SK-N-SH (cell line): Measurements from ENCODE around the gene ERN1. TPM values are rescaled to one million over a fixed set of nuclear protein-coding genes. Genes with fewer than 3 reads are reported as not detected.
A peak's percentile ranks its signal among the peaks of the same experiment; 100 is the strongest.

Experiments
- CTCF ChIA-PET: fragments of 300-600, 350-600 bp; formaldehyde crosslinking; extraction: SDS; loops from one replicate; lab custom pipeline; 2021; lab: Yijun Ruan, JAX
- POLR2A ChIA-PET: fragments of 350-600 bp; sonication (Branson Sonifier 250); formaldehyde crosslinking; extraction: SDS; loops from one replicate; lab custom pipeline; 2020; ENCODE audit warnings: antibody characterized with exemption, inconsistent platforms; lab: Yijun Ruan, JAX
- DNase-seq: peaks from one replicate; pipeline ENCODE4 v3.0.0; 2012
- H2AFZ ChIP-seq: fragments of 200-600 bp; sonication (generic); 2 replicates; pipeline ENCODE4 v1.8.1; 2016; ENCODE audit warnings: antibody characterized with exemption, mild to moderate bottlenecking, low read depth
- H3F3A ChIP-seq: fragments of 200-600 bp; sonication (generic); replicated peaks from 2 replicates; pipeline ENCODE3; 2016; ENCODE audit warnings: antibody characterized with exemption, mild to moderate bottlenecking; ENCODE audit not compliant: insufficient read depth
- H3K27ac ChIP-seq, 2 experiments: fragments of 200-500 bp in 1 of 2; fragments of 200-600 bp in 1 of 2; sonication (Bioruptor generic) in 1 of 2; sonication (generic), shearing (Covaris generic) in 1 of 2; 2 replicates each; pipeline versions ENCODE4 v1.5.1 to v1.6.1; 2014 to 2016; ENCODE audit warnings: low read depth in 2 of 2, inconsistent platforms in 1 of 2, low read length in 1 of 2, mild to moderate bottlenecking in 1 of 2, mixed read lengths in 1 of 2
- H3K27me3 ChIP-seq: fragments of 200-600 bp; sonication (generic), shearing (Covaris generic); 2 replicates; pipeline ENCODE4 v1.6.1; 2016; ENCODE audit warnings: mixed run types; ENCODE audit not compliant: insufficient read depth
- H3K36me3 ChIP-seq, 2 experiments: fragments of 200-500 bp in 1 of 2; fragments of 200-600 bp in 1 of 2; sonication (Bioruptor generic) in 1 of 2; sonication (generic) in 1 of 2; replicated peaks in 1 of 2; 2 replicates each; pipeline versions ENCODE3 to v1.5.1; 2014 to 2016; ENCODE audit warnings: low read length in 1 of 2, mild to moderate bottlenecking in 1 of 2; ENCODE audit not compliant: insufficient read depth in 2 of 2, control insufficient read depth in 1 of 2
- H3K4me1 ChIP-seq, 2 experiments: fragments of 200-500 bp in 1 of 2; fragments of 200-600 bp in 1 of 2; sonication (Bioruptor generic) in 1 of 2; sonication (generic), shearing (Covaris generic) in 1 of 2; 2 replicates each; pipeline versions ENCODE4 v1.5.1 to v1.6.1; 2014 to 2016; ENCODE audit warnings: low read depth in 1 of 2, low read length in 1 of 2, mixed run types in 1 of 2; ENCODE audit not compliant: insufficient read depth in 2 of 2, control insufficient read depth in 1 of 2
- H3K4me2 ChIP-seq: fragments of 200-600 bp; sonication (generic), shearing (Covaris generic); 2 replicates; pipeline ENCODE4 v1.6.1; 2017; ENCODE audit warnings: mixed run types
- H3K4me3 ChIP-seq, 2 experiments: fragments of 200-500 bp in 1 of 2; fragments of 200-600 bp in 1 of 2; sonication (Bioruptor generic) in 1 of 2; sonication (generic), shearing (Covaris generic) in 1 of 2; 2 replicates each; pipeline versions ENCODE4 v1.5.1 to v1.8.1; 2014 to 2016; ENCODE audit warnings: low read depth in 2 of 2, inconsistent platforms in 1 of 2, low read length in 1 of 2, mild to moderate bottlenecking in 1 of 2, mixed read lengths in 1 of 2, moderate library complexity in 1 of 2
- H3K79me2 ChIP-seq: fragments of 200-600 bp; sonication (generic); 2 replicates; pipeline ENCODE4 v1.8.1; 2017; ENCODE audit warnings: mild to moderate bottlenecking; ENCODE audit not compliant: insufficient read depth
- H3K9ac ChIP-seq: fragments of 200-600 bp; sonication (generic); 2 replicates; pipeline ENCODE4 v1.6.1; 2017; ENCODE audit warnings: mixed run types
- H3K9me2 ChIP-seq: fragments of 200-600 bp; sonication (generic); 2 replicates; pipeline ENCODE4 v1.6.1; 2017; ENCODE audit warnings: mixed run types
- H3K9me3 ChIP-seq: fragments of 200-600 bp; sonication (generic); 2 replicates; pipeline ENCODE4 v1.6.1; 2017; ENCODE audit warnings: mixed run types, mild to moderate bottlenecking, moderate library complexity
- H4K20me1 ChIP-seq: fragments of 200-600 bp; sonication (generic); 2 replicates; pipeline ENCODE4 v1.6.1; 2017; ENCODE audit warnings: mild to moderate bottlenecking, mixed run types; ENCODE audit not compliant: insufficient read depth
- CHD2 ChIP-seq: fragments of 150-350 bp; IDR thresholded peaks from 2 replicates; pipeline ENCODE4 v1.6.1; 2018; ENCODE audit warnings: low read length; ENCODE audit not compliant: partially characterized antibody
- ELF1 ChIP-seq: IDR thresholded peaks from 2 replicates; pipeline ENCODE4 v1.4.0; 2012
- FOSL2 ChIP-seq: IDR thresholded peaks from 2 replicates; pipeline ENCODE4 v1.4.0; 2012; ENCODE audit warnings: low read depth, mild to moderate bottlenecking, moderate library complexity, borderline replicate concordance
- FOXJ3 ChIP-seq: sonication (generic); formaldehyde crosslinking; IDR thresholded peaks from 2 replicates; pipeline ENCODE4 v1.5.1; 2020; ENCODE audit warnings: mild to moderate bottlenecking, missing genetic modification reagents
- GATA2 ChIP-seq: sonication (generic); formaldehyde crosslinking; IDR thresholded peaks from 2 replicates; pipeline ENCODE4 v1.5.0; 2020; ENCODE audit warnings: mild to moderate bottlenecking, missing genetic modification reagents
- JUND ChIP-seq: IDR thresholded peaks from 2 replicates; pipeline ENCODE4 v1.4.0; 2012
- MXI1 ChIP-seq: IDR thresholded peaks from 2 replicates; pipeline ENCODE4 v1.6.1; 2012; ENCODE audit warnings: mild to moderate bottlenecking, low read depth, low read length, improper control_type of control experiment
- NFIC ChIP-seq: IDR thresholded peaks from 2 replicates; pipeline ENCODE4 v1.4.0; 2012; ENCODE audit warnings: borderline replicate concordance
- RFX5 ChIP-seq: IDR thresholded peaks from 2 replicates; pipeline ENCODE4 v1.6.1; 2012; ENCODE audit warnings: mild to moderate bottlenecking, improper control_type of control experiment, low read length
- SIN3A ChIP-seq: IDR thresholded peaks from 2 replicates; pipeline ENCODE4 v1.6.1; 2012; ENCODE audit warnings: low read depth, mild to moderate bottlenecking, low read length, moderate library complexity, borderline replicate concordance
- TAF1 ChIP-seq: IDR thresholded peaks from 2 replicates; pipeline ENCODE4 v1.6.1; 2012; ENCODE audit warnings: low read depth, mild to moderate bottlenecking, low read length, moderate library complexity, borderline replicate concordance
- TCF12 ChIP-seq: IDR thresholded peaks from 2 replicates; pipeline ENCODE4 v1.4.0; 2012
- TEAD4 ChIP-seq: IDR thresholded peaks from 2 replicates; pipeline ENCODE4 v1.4.0; 2012; ENCODE audit warnings: mild to moderate bottlenecking, borderline replicate concordance; ENCODE audit not compliant: insufficient read depth
- YY1 ChIP-seq: IDR thresholded peaks from 2 replicates; pipeline ENCODE4 v1.4.0; 2012; ENCODE audit warnings: low read depth, mild to moderate bottlenecking
- WGBS: methylation state at CpG from one replicate; pipeline ENCODE4 v1.1.6; 2017; ENCODE audit warnings: low lambda C conversion rate; 5-methylcytosine and 5-hydroxymethylcytosine counted together
- polyA plus RNA-seq, 3 experiments: library from polyadenylated mRNA; depleted of rRNA; stranded (reverse); fragments of >200 nt; gene quantifications; 2 replicates each; pipeline ENCODE4 v1.2.3, GENCODE V29; 2012
- TF ChIP-seq, protein P1 (sequence below): IDR thresholded peaks from 2 replicates; pipeline ENCODE4 v1.6.1; 2012; ENCODE audit warnings: mild to moderate bottlenecking, low read depth, low read length, moderate library complexity
- TF ChIP-seq, protein P2 (sequence below): IDR thresholded peaks from 2 replicates; pipeline ENCODE4 v1.4.0; 2012; ENCODE audit warnings: low read depth, borderline replicate concordance
- TF ChIP-seq, protein P3 (sequence below): IDR thresholded peaks from 2 replicates; pipeline ENCODE4 v1.4.0; 2012; ENCODE audit warnings: low read depth

ERN1 gene
- polyA plus RNA-seq, 1 of the 3 experiments (the other 2 are of a cell fraction): 7.3 TPM

DNA sequence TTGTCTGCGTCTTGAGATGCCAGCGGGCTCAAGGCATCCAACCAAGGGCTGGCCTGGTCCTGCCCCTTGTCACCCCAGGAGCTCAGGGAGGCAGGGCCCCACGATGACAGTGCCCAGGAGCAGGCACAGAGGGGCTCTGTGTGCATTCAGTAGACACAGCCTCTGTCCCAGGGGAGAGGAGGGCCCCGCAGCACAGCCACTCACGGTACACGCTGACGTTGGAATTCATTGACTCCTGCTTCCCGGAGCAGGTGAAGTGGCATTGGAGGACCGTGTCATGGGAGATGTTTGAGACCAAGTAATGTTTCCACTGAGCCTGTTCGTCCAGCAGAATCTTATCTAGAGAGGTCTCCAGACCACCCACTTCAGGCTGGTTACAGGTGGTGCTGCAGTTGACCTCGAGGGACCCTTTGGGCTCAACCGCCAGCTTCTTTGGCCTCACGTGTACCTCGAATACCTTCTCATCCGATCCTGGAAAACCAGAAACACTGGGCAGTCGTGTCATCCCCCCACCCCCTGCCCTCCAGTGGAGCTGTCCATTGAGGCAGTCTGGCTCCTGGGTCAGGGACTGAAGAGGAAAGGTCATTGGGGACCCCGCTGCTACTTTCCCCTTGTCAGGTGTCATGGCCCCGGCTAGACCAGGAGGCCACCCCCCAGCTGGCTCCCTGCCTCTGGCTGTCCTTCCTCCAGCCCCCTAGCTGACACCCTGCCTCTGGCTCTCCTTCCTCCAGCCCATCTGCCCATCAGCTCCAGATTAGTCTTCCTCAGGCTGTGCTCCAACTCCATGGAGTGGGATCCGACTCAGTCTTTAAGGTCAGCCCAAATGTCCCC is 124.8 kb downstream of the ERN1 start:
- POLR2A ChIA-PET: interaction anchor here (0.8 kb wide), 1 partner anchor 140 kb away, joined by 3 read pairs; no protein-coding TSS in a partner anchor
- H3K4me3 ChIP-seq: no peak overlapping the region
- H2AFZ ChIP-seq: no peak overlapping the region
- peak; percentile 19 for DNase-seq
- 65% methylated on average over 14 of the region's 19 CpGs for WGBS
- no peak for TF ChIP-seq ELF1
- TF ChIP-seq GATA2 (CRISPR knock-in tag): no peak
- no peak for TF ChIP-seq TEAD4
- TF ChIP-seq NFIC: no peak
- TF ChIP-seq TAF1: no peak
- TF ChIP-seq FOXJ3: no peak
- TF ChIP-seq JUND: no peak
- TF ChIP-seq, protein P1, sequence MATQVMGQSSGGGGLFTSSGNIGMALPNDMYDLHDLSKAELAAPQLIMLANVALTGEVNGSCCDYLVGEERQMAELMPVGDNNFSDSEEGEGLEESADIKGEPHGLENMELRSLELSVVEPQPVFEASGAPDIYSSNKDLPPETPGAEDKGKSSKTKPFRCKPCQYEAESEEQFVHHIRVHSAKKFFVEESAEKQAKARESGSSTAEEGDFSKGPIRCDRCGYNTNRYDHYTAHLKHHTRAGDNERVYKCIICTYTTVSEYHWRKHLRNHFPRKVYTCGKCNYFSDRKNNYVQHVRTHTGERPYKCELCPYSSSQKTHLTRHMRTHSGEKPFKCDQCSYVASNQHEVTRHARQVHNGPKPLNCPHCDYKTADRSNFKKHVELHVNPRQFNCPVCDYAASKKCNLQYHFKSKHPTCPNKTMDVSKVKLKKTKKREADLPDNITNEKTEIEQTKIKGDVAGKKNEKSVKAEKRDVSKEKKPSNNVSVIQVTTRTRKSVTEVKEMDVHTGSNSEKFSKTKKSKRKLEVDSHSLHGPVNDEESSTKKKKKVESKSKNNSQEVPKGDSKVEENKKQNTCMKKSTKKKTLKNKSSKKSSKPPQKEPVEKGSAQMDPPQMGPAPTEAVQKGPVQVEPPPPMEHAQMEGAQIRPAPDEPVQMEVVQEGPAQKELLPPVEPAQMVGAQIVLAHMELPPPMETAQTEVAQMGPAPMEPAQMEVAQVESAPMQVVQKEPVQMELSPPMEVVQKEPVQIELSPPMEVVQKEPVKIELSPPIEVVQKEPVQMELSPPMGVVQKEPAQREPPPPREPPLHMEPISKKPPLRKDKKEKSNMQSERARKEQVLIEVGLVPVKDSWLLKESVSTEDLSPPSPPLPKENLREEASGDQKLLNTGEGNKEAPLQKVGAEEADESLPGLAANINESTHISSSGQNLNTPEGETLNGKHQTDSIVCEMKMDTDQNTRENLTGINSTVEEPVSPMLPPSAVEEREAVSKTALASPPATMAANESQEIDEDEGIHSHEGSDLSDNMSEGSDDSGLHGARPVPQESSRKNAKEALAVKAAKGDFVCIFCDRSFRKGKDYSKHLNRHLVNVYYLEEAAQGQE: no peak
- TF ChIP-seq, protein P2, sequence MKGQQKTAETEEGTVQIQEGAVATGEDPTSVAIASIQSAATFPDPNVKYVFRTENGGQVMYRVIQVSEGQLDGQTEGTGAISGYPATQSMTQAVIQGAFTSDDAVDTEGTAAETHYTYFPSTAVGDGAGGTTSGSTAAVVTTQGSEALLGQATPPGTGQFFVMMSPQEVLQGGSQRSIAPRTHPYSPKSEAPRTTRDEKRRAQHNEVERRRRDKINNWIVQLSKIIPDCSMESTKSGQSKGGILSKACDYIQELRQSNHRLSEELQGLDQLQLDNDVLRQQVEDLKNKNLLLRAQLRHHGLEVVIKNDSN: no peak
- TF ChIP-seq, protein P3, sequence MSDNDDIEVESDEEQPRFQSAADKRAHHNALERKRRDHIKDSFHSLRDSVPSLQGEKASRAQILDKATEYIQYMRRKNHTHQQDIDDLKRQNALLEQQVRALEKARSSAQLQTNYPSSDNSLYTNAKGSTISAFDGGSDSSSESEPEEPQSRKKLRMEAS: no peak
- no peak for TF ChIP-seq YY1
- no peak for TF ChIP-seq RFX5
- no peak for TF ChIP-seq SIN3A
- TF ChIP-seq MXI1: no peak
- no peak for TF ChIP-seq FOSL2
- no peak for TF ChIP-seq CHD2
- no peak for TF ChIP-seq TCF12
- TF ChIP-seq, all 33 proteins: peak for 0
- Histone ChIP-seq H3F3A (no peaks in the 10 kb centered on the region), H4K20me1 (no peaks in the 10 kb centered on the region), H3K4me1 (peaks cover 0 to 22% of the 10 kb centered on the region in 2 experiments; a peak in 1 of 4 replicates), H3K27ac (peak overlapping the region in 1 of 2 experiments; percentile 53; a peak in 1 of 4 replicates), H3K27me3 (no peaks in the 10 kb centered on the region), H3K79me2 (no peaks in the 10 kb centered on the region), H3K36me3 (no peaks in the 10 kb centered on the region), H3K4me2 (no peak overlapping the region), H3K9me3 (no peaks in the 10 kb centered on the region), H3K9me2 (no peaks in the 10 kb centered on the region), H3K9ac (no peak overlapping the region)
- CTCF ChIA-PET: interaction anchor here (0.5 to 4.6 kb wide), 14 partner anchors 12 to 708 kb away, joined by 3 to 32 read pairs (median 7); partner anchors contain the start of genes CSHL1, GH1 and ICAM2
